PFSK-1 (cell line): ENCODE results near the gene RNF113B.

ENCODE experiments used
- POLR2AphosphoS5 ChIP-seq: IDR thresholded peaks from 2 replicates; pipeline ENCODE4 v1.6.1; 2012; ENCODE audit warnings: low read depth, mild to moderate bottlenecking, control low read depth, low read length, moderate library complexity
- SIN3A ChIP-seq: IDR thresholded peaks from 2 replicates; pipeline ENCODE4 v1.6.1; 2012; ENCODE audit warnings: mild to moderate bottlenecking, low read length, moderate library complexity, borderline replicate concordance; ENCODE audit not compliant: insufficient read depth

- TF ChIP-seq POLR2AphosphoS5 (no peak), SIN3A (no peak)
These were observed 33.5 kb downstream of the RNF113B start for GRCh38 chr13:98143601-98144026.
